ENCODE data around the gene PLEKHG3.

DNA sequence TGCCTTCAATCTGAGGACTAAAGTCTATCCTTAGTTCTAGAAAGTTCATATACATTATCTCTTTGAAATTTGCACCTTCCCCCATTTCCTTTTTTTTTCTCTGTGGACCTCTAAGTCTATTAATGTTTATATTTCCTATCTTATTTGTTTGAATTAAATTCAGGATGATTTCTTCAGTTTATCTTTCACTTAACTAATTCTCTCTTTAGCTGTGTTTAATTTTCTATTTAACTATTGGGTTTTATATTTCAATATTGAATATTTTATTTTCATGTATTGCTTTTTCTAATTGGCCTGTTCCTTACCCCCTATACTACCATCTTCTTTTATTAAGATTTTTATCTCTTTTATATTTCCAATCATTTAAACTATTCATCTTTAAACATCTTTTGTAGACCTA lies 9.5 kb downstream of the PLEKHG3 start:
- TF ChIP-seq ZFX (IDR thresholded peaks at IDR 0.05; ENCODE audit: borderline replicate concordance): no peak
- TF ChIP-seq, protein P1, sequence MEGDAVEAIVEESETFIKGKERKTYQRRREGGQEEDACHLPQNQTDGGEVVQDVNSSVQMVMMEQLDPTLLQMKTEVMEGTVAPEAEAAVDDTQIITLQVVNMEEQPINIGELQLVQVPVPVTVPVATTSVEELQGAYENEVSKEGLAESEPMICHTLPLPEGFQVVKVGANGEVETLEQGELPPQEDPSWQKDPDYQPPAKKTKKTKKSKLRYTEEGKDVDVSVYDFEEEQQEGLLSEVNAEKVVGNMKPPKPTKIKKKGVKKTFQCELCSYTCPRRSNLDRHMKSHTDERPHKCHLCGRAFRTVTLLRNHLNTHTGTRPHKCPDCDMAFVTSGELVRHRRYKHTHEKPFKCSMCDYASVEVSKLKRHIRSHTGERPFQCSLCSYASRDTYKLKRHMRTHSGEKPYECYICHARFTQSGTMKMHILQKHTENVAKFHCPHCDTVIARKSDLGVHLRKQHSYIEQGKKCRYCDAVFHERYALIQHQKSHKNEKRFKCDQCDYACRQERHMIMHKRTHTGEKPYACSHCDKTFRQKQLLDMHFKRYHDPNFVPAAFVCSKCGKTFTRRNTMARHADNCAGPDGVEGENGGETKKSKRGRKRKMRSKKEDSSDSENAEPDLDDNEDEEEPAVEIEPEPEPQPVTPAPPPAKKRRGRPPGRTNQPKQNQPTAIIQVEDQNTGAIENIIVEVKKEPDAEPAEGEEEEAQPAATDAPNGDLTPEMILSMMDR (IDR thresholded peaks at IDR 0.05): no peak

All from 22Rv1 (cell line).